ENCODE measurements around the gene DPF3.

Gene DPF3

DNA sequence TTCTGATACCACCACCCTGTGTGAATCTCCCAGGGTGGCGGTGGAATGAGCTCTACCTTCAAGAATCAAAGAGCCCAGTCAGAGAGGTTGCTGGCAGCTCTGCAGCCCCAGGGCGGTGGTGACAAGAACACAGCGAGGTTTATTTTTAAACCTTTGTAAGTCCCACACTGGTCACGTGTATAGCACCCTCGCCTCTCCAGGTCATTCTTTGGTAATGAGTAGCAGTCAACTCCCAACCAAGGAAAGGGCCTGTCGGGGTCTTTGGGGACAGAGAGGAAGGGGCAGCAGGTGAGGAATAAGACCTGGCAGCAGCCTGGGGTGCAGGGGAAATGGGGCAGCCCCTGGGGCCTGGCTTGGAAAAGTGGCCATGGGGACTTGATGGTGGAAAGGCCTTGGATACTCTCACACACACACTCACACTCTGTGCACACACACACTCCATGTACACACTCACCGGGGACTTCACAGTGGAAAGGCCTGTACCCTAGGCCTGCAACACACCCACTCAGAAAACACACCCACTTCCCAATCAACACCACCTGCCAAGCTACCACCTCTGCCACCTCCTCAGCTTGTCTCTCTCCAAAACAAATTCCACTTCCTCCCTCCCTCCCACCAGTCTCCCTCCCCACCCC is 178.6 kb downstream of the DPF3 start:
- in situ Hi-C loops (cut with HindIII; ENCODE audit: low sequenced_read_pairs) = no loop called here
- DNase-seq (ENCODE audit: low read depth, low spot score) = no peak
- no peak overlapping the region for H3K4me3 ChIP-seq (ENCODE audit: low read depth, low read length)
- TF ChIP-seq, protein P1, sequence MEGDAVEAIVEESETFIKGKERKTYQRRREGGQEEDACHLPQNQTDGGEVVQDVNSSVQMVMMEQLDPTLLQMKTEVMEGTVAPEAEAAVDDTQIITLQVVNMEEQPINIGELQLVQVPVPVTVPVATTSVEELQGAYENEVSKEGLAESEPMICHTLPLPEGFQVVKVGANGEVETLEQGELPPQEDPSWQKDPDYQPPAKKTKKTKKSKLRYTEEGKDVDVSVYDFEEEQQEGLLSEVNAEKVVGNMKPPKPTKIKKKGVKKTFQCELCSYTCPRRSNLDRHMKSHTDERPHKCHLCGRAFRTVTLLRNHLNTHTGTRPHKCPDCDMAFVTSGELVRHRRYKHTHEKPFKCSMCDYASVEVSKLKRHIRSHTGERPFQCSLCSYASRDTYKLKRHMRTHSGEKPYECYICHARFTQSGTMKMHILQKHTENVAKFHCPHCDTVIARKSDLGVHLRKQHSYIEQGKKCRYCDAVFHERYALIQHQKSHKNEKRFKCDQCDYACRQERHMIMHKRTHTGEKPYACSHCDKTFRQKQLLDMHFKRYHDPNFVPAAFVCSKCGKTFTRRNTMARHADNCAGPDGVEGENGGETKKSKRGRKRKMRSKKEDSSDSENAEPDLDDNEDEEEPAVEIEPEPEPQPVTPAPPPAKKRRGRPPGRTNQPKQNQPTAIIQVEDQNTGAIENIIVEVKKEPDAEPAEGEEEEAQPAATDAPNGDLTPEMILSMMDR (IDR thresholded peaks at IDR 0.05; ENCODE audit: low read depth, low read length) = no peak

DNA sequence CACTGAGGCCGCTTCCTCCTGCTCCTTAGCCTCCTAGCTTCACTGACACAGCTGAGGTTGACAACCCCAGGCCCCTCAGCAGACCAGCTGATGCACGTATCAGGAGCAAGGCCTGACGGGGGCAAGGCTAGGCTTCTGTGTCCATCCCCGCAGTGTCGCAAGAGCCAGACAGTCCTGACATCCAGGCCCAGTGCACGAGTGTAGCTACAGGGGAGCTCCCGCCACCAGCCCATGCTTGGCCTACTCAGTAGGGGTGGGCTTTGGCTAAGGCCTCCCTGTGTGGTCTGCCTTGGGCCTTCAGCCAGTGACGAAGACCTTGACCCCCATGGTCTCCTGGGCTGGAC is 179.1 kb downstream of the DPF3 start:
- H3K4me3 ChIP-seq (ENCODE audit: low read depth, low read length) = no peak overlapping the region
- in situ Hi-C loops (cut with HindIII; ENCODE audit: low sequenced_read_pairs) = no loop called here
- peak; percentile 27 for DNase-seq (ENCODE audit: low read depth, low spot score)
- TF ChIP-seq, protein P1 (IDR thresholded peaks at IDR 0.05; ENCODE audit: low read depth, low read length) = no peak

DNA sequence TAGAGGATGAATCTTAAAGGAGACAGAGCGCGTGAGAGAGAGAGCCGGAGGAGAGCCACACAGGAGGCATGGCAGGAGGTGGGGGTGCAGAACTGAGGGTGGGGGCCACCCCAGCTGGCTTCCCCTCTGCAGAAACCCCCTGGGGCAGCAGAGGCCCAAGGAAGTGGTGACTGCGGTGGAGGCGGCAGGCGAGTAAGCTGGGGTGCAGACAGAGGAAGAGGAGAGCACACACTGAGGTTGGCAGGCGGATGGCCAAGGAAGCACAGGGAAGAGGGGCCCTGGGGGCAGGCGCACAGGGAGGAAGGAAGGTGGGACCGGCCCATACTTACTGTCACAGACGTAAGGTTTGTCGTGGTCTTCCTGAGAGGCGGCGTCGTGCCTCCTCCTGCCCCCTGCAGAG is 179.8 kb downstream of the DPF3 start:
- no peak overlapping the region for H3K4me3 ChIP-seq (ENCODE audit: low read depth, low read length)
- no peak for DNase-seq (ENCODE audit: low read depth, low spot score)
- TF ChIP-seq, protein P1 (IDR thresholded peaks at IDR 0.05; ENCODE audit: low read depth, low read length) = no peak
- in situ Hi-C loops (cut with HindIII; ENCODE audit: low sequenced_read_pairs) = no loop called here

DNA sequence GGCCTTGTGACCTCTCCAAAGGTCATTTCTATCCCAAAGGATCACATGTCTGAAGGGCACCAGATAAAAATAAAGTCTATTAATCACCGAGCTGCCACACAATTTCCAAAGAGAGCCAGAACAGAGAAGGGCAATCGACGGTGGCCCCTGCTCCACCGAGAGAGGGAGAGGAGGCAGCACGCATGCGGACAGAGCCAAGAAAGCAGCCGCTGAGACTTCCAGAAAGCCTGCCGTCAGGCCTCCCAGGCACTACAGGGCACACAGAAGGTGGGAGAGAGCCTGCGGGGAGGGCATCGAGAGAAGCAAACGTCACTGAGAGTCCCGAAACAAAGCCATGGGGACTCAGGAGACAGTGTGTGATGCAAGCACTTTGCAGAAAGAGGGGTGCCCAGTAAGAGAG is 182.0 kb downstream of the DPF3 start:
- in situ Hi-C loops (cut with HindIII; ENCODE audit: low sequenced_read_pairs) = no loop called here
- no peak for DNase-seq (ENCODE audit: low read depth, low spot score)
- H3K4me3 ChIP-seq (ENCODE audit: low read depth, low read length) = no peak overlapping the region
- TF ChIP-seq, protein P1 (IDR thresholded peaks at IDR 0.05; ENCODE audit: low read depth, low read length) = no peak

DNA sequence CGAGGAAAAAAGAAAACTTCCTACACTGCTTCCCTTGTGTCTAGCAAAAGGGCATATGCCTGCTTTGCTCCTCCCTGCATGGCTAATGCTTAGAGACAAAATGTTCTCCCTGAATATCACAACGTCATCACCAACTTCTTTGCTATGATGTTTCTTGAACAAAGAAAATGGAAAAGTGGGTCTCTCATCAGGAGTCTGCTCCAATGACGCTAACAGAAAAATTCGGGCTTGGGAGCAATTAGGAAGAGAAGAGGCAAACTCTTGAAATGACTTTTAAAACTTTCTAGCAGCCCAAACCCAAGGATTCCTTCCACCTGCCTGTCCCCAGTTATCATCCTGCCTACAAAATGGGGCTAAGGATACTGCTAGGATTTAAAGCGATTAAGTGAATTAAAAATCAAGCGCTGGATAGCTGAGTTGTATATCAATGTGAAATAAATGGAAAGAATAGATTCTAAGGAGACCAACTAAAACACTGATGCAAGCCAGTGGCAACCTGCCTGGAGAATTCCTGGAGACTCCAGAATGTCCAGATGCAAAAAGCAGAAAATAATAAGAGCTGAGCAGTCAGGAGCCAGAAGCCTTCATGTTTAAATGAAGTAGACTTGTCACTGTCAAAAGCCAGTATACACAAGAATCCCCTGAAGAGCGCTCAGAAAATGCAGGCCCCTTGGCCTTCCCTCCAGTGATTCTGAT is 183.8 kb downstream of the DPF3 start:
- H3K4me3 ChIP-seq (ENCODE audit: low read depth, low read length) = no peak overlapping the region
- in situ Hi-C loops (cut with HindIII; ENCODE audit: low sequenced_read_pairs) = no loop called here
- TF ChIP-seq, protein P1 (IDR thresholded peaks at IDR 0.05; ENCODE audit: low read depth, low read length) = no peak
- peak; percentile 34 for DNase-seq (ENCODE audit: low read depth, low spot score)

DNA sequence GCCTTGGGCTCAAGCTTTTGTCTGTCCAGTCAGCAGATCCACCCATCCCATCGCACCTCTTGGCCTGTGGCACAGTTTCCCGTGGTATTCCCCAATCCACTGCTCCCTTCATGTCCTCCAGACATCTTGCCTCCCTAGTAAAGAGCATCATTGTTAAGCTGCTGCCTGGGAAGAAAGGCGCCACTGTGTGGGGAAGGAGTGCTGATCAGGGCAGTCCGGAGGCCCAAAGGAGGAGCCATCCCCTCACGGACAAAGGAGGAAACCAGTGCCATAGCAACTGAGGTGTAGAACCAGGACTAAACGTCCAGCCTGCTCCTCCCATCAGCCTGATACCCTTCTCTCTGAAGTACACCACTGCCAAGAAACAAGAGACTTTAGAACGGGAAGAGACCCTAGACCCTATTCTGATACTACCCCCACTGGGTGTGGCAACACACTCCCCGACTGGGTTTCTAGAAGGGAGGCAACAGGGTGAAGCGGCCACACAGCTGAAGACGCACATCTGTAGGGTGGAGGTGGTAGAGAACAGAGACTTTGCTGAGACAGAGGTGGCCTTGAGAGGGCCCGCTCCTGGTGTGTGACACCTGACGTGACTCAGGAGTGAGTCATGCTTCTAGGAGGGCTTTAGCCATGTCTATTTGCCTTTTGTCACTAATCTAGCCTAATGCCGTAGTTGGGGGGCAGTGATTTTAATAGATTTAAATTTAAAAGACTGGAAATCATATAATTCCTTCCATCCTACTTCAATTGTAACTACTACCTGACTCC is 185.0 kb downstream of the DPF3 start:
- TF ChIP-seq, protein P1 (IDR thresholded peaks at IDR 0.05; ENCODE audit: low read depth, low read length) = no peak
- H3K4me3 ChIP-seq (ENCODE audit: low read depth, low read length) = no peak overlapping the region
- no peak for DNase-seq (ENCODE audit: low read depth, low spot score)
- in situ Hi-C loops (cut with HindIII; ENCODE audit: low sequenced_read_pairs) = no loop called here
